Glutamatergic neuron (in vitro differentiated cells): Measurements from ENCODE around the gene MTMR2. TPM values are rescaled to one million over a fixed set of nuclear protein-coding genes. Genes with fewer than 3 reads are reported as not detected.
A peak's percentile ranks its signal among the peaks of the same experiment; 100 is the strongest.

Source experiments
- DNase-seq: peaks from one replicate; pipeline ENCODE4 v3.0.0; 2022
- H3K27ac Mint-ChIP-seq: one replicate; pipeline ENCODE4 v1.8.0; 2020; ENCODE audit warnings: mild to moderate bottlenecking, mixed read lengths, inconsistent platforms; ENCODE audit not compliant: unreplicated experiment
- H3K27me3 Mint-ChIP-seq: one replicate; pipeline ENCODE4 v1.8.0; 2020; ENCODE audit warnings: mild to moderate bottlenecking, moderate library complexity, mixed read lengths, inconsistent platforms; ENCODE audit not compliant: unreplicated experiment
- H3K36me3 Mint-ChIP-seq: one replicate; pipeline ENCODE4 v1.8.0; 2020; ENCODE audit warnings: mild to moderate bottlenecking, mixed read lengths, inconsistent platforms; ENCODE audit not compliant: unreplicated experiment
- H3K4me1 Mint-ChIP-seq: one replicate; pipeline ENCODE4 v1.8.0; 2020; ENCODE audit warnings: mild to moderate bottlenecking, low read depth, mixed read lengths, inconsistent platforms; ENCODE audit not compliant: unreplicated experiment
- H3K4me3 Mint-ChIP-seq: one replicate; pipeline ENCODE4 v1.8.0; 2020; ENCODE audit warnings: mild to moderate bottlenecking, mixed read lengths, inconsistent platforms; ENCODE audit not compliant: unreplicated experiment
- H3K9me3 Mint-ChIP-seq: one replicate; pipeline ENCODE4 v1.8.0; 2020; ENCODE audit warnings: mild to moderate bottlenecking, moderate library complexity, mixed read lengths, inconsistent platforms; ENCODE audit not compliant: unreplicated experiment
- long read RNA-seq: library from polyadenylated mRNA; unstranded; transcript quantifications from one replicate; pipeline ENCODE4 v2.0.0, GENCODE V29; 2020; ENCODE audit not compliant: unreplicated experiment
- total RNA-seq: library from RNA; stranded (reverse); fragmentation: NEBNext Ultra II Directional; extraction: Animal tissue kit (Norgen Biotek cat#: 25700); gene quantifications from one replicate; pipeline ENCODE4 v1.2.1, GENCODE V29; 2021; ENCODE audit not compliant: unreplicated experiment
- TF ChIP-seq, protein P1 (sequence below): fragments of 200-600 bp; sonication (generic); IDR thresholded peaks from one replicate; pipeline ENCODE4 v1.5.0; 2021; ENCODE audit not compliant: partially characterized antibody, unreplicated experiment

Gene MTMR2
- total RNA-seq = 47.4 TPM
- long read RNA-seq, full-length matches to known transcripts = 20 of 27 reads
- long read RNA-seq, partial matches to known transcripts = 2 of 27 reads
- long read RNA-seq, other reads (novel, unspliced or antisense) = 5 of 27 reads

GRCh38 chr11:95923728-95924413 is at the start of gene MTMR2:
TSS of gene MTMR2 (minus strand) at chr11:95924107. CDS start at chr11:95923954, 153 bp downstream.
- H3K27ac Mint-ChIP-seq = peak within 1 kb of the TSS; percentile 97

GRCh38 chr11:95972060-95972459 is 48.2 kb upstream of the MTMR2 start:
- Mint-ChIP-seq H3K36me3 (no peaks in the 10 kb centered on the region), H3K9me3 (no peaks in the 10 kb centered on the region), H3K27ac (no peak overlapping the region), H3K4me1 (no peaks in the 10 kb centered on the region), H3K27me3 (no peaks in the 10 kb centered on the region), H3K4me3 (no peak overlapping the region)
- TF ChIP-seq, protein P1, sequence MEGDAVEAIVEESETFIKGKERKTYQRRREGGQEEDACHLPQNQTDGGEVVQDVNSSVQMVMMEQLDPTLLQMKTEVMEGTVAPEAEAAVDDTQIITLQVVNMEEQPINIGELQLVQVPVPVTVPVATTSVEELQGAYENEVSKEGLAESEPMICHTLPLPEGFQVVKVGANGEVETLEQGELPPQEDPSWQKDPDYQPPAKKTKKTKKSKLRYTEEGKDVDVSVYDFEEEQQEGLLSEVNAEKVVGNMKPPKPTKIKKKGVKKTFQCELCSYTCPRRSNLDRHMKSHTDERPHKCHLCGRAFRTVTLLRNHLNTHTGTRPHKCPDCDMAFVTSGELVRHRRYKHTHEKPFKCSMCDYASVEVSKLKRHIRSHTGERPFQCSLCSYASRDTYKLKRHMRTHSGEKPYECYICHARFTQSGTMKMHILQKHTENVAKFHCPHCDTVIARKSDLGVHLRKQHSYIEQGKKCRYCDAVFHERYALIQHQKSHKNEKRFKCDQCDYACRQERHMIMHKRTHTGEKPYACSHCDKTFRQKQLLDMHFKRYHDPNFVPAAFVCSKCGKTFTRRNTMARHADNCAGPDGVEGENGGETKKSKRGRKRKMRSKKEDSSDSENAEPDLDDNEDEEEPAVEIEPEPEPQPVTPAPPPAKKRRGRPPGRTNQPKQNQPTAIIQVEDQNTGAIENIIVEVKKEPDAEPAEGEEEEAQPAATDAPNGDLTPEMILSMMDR = no peak
- DNase-seq = no peak

More at GRCh38 chr11:95923728-95924413, at the start of gene MTMR2:
- TF ChIP-seq, protein P1 = no peak
- no peaks in the 10 kb centered on the region for H3K36me3 Mint-ChIP-seq
- H3K9me3 Mint-ChIP-seq = peaks cover 11% of the 10 kb centered on the region
- DNase-seq = peak; percentile 88
- peaks cover 9% of the 10 kb centered on the region for H3K27me3 Mint-ChIP-seq
- H3K4me1 Mint-ChIP-seq = peaks cover 8% of the 10 kb centered on the region
- H3K4me3 Mint-ChIP-seq = peak within 1 kb of the TSS; percentile 98

- H3K9me3 Mint-ChIP-seq = no peaks in the 10 kb centered on the region
- DNase-seq = no peak
- H3K27me3 Mint-ChIP-seq = no peaks in the 10 kb centered on the region
- H3K4me1 Mint-ChIP-seq = no peaks in the 10 kb centered on the region
- H3K27ac Mint-ChIP-seq = no peak overlapping the region
- H3K36me3 Mint-ChIP-seq = no peaks in the 10 kb centered on the region
- TF ChIP-seq, protein P1 = no peak
- no peak overlapping the region for H3K4me3 Mint-ChIP-seq
Observed at GRCh38 chr11:95968585-95968984, 44.7 kb upstream of the MTMR2 start.

GRCh38 chr11:95964281-95964680 is 40.4 kb upstream of the MTMR2 start:
- H3K4me3 Mint-ChIP-seq = no peak overlapping the region
- H3K4me1 Mint-ChIP-seq = no peaks in the 10 kb centered on the region
- no peaks in the 10 kb centered on the region for H3K9me3 Mint-ChIP-seq
- no peaks in the 10 kb centered on the region for H3K27me3 Mint-ChIP-seq
- H3K36me3 Mint-ChIP-seq = no peaks in the 10 kb centered on the region
- DNase-seq = no peak
- TF ChIP-seq, protein P1 = no peak
- H3K27ac Mint-ChIP-seq = no peak overlapping the region

DNA sequence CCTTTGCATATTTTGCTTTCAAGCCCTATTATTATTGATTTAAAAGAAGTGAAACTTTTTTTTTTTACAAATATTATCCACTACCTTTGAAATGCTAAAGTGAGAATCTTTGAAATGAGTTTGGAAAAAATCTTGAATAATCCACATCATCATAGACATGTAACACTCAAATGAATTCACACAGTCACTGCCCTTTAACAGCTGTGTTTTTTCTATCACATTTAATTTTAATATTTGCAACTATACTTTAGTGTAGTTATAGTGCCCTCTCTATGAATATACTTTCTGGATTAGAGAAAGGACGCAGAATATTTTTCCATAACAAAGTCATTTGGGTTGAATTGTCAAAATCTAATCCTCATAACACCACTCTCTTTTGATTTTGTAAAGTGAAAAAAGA is 37.9 kb upstream of the MTMR2 start:
- Mint-ChIP-seq H3K36me3 (no peaks in the 10 kb centered on the region), H3K27ac (no peak overlapping the region), H3K4me3 (no peak overlapping the region), H3K4me1 (no peaks in the 10 kb centered on the region), H3K27me3 (no peaks in the 10 kb centered on the region), H3K9me3 (no peaks in the 10 kb centered on the region)
- TF ChIP-seq, protein P1 = no peak
- no peak for DNase-seq
